Erythroblast (primary cell): ENCODE results near the gene FAIM2.

Experiments
- GATA1 ChIP-seq: IDR thresholded peaks from 2 replicates; pipeline ENCODE4 v1.6.1; 2011; ENCODE audit warnings: low read depth, mild to moderate bottlenecking, control low read depth, low read length, moderate library complexity
- POLR2A ChIP-seq: IDR thresholded peaks from 2 replicates; pipeline ENCODE4 v1.6.1; 2011; ENCODE audit warnings: mild to moderate bottlenecking, low read length

GRCh38 chr12:49843876-49844437 is 59.7 kb downstream of the FAIM2 start:
- TF ChIP-seq POLR2A: no peak
- TF ChIP-seq GATA1: no peak
